Stimulated activated naive CD4-positive, alpha-beta T cell (primary cell): Measurements from ENCODE around the gene CD300LB.
"Not testable (repeated sequence)": the region's sequence is repeated elsewhere in the genome, so short reads cannot be mapped to it uniquely, and the experiment has no call there.

ENCODE experiments used
- DNase-seq, 6 experiments: peaks; one replicate each; lab custom pipeline; 2025; lab: John Stamatoyannopoulos, UW

Gene CD300LB

GRCh38 chr17:74525781-74526288, 5.4 kb downstream of the CD300LB start:
- no peak for DNase-seq

DNA sequence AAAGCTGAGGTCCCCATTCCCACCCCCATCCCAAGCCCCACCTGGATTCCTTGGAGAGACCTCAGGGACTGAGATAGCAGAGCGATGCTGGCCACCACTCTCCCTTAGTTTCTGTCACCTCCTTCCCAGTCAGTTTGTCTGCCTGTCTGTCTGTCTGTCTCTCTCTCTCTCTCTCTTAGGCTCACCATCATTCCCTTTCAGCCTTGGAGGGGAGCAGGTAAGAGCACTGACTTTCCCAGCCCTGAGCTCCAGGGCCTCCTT, 5.9 kb downstream of the CD300LB start:
- no peak for DNase-seq

GRCh38 chr17:74524653-74525464, 6.4 kb downstream of the CD300LB start:
- no peak for DNase-seq

DNA sequence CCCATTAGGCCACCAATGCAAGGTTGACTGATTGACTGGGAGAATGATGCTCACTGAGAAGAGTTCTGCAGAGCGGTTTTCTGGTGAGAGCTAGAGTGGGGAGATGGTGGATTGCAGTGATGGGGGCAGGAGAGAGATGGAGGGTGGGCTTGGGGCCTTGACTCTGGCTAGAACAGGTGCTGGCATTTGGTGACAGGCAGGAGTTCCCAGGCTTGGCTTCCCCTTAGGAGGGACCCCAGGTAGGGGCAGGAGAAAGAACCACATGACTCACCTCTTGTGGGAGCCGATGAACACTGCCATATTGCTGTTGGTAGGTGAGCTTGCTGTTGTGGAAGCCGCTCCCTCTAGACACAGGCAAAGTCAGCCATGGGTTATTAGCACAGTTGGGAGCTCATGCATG, 8.0 kb downstream of the CD300LB start:
- no peak for DNase-seq

DNA sequence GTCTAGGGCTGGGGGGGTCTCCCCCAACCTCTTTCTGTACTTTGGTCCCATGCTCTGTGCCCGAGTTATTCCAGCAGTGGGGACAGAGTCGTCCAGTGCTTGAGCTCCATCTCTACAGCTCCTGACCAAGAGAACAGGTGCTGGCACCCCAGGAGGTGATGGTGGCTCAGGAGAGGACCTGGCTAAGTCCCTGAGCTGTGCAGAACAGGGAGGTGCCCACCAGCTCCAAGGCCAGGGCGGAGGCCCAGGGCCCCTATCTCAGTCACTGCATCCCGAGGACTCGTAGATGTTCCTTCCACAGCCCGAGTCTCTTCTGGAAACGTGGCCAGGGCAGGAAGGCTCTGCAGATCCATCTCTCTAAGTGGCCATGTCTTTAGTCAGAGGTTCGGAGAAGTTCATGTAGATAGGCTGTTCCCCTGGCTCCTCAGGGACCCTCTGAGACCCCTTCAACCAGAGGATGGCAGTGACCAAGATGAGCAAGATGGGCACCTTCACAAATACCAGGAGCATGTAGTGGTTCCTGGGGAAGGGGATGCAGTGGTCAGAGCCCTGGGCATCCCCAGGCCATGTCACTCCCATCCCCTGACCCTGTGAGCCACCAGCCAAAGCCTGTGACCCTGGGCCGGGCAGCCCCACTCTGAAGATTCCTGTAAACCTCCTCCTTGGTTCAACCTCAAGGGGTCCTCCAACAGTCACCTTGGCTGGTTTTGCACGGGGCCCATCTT, 8.7 kb downstream of the CD300LB start:
- no peak for DNase-seq

DNA sequence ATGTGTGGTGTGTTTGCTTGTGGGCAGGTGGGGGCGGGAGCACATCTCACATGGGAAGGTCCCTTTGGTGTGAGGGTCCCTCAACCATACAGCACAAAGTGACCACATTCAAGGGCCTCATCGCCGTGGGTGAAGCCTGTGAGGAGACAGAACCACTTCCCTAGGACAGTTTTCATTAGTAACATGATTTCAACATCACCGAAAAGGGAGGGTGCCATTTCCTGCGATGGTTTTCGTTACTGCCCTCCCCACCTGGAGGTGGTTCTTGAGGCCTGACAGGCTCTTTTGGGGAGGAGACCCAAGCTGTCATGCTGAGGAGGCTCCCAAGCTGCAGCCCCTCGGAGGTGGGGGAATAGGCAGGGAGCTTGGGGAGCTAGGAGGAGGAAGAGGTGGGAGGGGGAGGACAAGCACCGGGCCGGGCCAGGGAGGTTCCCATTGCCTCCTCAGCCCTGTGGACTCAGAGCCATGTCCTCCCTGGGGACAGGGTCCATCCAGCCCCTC, 9.5 kb downstream of the CD300LB start:
- no peak for DNase-seq

DNA sequence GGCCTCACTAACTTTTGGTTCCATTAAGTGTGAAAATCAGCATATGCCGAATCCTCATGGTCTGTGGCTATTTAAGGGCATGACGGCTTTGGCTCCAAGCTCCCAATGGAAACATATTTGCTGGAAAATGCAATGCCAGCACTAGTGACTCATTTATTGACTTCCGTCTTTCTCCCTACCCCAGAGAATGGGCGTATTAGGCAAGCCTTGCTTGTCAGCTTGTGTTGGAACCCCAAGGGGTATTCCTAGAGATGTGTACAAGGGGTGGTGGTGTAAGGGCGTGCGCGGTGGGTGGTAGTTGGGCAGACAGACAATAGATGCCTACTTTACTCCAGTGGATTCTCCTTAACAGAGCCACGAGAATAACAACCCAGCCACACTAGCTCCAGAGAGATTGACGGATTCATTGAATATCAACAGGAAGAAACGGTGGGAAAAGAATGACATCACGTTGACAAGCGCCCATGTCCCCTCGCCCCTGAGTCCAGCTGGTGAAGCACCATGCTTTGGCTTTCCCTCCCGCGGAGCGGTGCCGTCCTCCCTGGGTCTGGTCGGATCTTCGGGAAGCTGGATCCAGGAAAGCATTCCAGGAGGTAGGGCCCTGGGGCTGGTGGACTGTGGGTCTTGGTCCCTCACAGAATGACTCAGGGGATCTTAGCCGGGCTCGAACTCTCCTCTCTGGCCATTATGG, 10.3 kb downstream of the CD300LB start:
- DNase-seq, result no peak

GRCh38 chr17:74520016-74520434, 11.2 kb downstream of the CD300LB start:
- DNase-seq, result no peak

DNA sequence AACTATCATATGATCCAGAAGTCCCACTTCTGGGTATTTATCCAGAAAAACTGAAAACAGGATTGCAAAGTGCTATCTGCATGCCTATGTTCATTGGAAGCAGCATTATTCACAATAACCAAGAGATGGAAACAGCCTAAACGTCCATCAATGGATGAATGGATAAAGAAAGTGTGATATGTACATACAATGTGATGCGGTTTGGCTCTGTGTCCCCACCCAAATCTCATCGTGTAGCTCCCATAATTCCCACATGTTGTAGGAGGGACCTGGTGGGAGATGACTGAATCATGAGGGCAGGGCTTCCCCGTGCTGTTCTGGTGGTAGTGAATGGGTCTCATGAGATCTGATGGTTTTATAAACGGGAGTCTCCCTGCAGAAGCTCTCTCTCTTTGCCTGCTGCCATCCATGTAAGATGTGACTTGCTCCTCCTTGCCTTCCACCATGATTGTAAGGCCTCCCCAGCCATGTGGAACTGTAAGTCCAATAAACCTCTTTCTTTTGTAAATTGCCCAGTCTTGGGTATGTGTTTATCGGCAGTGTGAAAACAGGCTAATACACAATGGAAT, 12.8 kb downstream of the CD300LB start:
- not testable (repeated sequence) for DNase-seq

DNA sequence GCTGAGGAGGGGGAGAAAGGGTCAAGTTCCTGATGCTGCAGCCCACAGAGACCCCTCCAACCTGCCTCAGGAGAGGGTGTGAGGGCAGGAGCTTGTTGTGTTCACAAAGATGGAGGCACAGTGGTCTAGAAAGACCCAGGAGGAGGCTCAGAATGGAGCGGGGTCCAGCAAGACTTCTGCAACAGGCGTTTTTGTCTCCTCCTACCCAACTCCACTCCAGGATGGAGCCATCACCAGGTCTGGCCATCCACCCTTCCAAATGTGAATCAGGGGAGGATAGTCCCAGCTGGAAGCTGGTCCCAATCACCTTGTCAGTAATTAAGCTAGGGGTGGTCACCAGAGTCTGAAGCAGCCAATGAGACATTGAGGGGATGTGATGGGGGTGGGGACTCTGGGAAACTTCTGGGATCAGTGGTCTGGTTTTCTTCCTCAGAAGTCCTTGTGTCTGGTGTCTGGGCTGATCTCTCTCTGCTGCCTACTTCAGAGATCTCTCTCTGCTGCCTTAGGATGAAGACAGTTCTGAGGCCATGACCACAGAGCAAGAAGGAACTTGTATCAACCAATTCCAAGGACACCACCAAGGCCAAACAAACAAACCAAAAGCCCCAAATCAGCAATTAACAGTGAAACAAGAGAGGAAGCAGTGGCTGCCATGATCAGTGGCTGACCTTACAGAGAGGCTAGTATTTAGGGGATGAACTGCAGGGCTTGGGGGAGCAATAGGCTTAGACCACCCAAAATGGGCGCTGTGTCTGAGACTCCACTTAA, 14.5 kb downstream of the CD300LB start:
- no peak for DNase-seq

GRCh38 chr17:74515941-74516340, 15.3 kb downstream of the CD300LB start:
- DNase-seq, result no peak

GRCh38 chr17:74514632-74515334, 16.5 kb downstream of the CD300LB start:
- DNase-seq, result peak in 2 of 6 experiments; percentile 49 to 50

GRCh38 chr17:74513987-74514631, 17.2 kb downstream of the CD300LB start:
- peak; percentile 25 to 50 (median 45) for DNase-seq

GRCh38 chr17:74512624-74513091, 18.6 kb downstream of the CD300LB start:
- DNase-seq, result no peak

DNA sequence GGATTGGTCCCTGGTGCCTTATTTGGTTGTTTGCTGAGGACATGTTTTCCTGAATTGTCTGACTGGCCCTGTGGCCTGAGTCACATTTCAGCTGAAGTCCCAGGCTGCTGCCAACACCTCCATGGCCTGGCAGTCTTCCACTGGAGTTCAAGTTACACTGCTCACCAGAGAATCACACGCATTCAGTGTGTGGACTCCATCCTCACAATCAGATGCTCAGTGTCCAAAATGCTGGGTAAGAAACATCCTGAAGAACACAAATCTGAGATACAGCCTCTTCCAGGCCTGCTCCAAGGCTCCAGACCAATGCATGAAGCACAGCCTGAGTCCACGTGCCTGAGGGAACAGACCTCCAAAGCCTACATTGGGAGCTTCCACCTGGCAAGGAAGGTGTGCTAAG, 19.2 kb downstream of the CD300LB start:
- no peak for DNase-seq

DNA sequence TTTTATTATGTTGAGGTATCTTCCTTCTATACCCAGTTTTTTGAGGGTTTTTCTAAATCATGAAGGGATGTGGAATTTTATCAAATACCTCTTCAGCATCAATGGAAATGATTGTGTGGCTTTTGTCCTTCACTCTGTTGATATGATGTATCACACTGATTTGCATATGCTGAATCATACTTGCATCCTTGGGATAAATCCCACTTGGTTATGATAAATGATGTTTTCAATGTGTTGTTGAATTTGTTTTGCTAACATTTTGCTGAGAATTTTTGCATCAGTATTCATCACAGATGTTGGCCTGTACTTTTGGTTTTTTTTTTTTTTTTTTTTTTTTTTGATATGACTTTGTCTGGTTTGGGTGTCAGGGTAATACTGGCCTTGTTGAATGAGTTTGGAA, 23.1 kb downstream of the CD300LB start:
- DNase-seq, result no peak

- not testable (repeated sequence) for DNase-seq
These were observed 27.3 kb downstream of the CD300LB start for GRCh38 chr17:74503949-74504348.

DNA sequence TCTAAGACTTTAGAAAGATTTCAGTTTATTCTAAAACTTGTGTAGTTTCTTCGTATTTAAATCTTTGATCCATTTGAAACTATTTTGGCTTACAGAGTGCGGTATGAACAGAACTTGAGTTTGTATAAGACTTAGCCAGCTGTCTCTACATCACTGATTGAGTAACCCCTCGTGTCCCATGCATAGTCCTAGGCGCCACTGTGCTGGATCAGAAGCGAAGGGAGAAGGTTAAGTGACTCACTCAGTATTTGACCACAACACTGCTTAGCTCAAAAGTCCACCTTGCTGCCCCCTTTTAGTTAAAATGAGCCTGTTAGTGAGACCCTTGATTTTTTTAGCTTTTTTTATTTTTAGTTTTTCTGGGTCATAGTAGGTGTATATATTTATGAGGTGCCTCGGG, 28.4 kb downstream of the CD300LB start:
- DNase-seq, result no peak

GRCh38 chr17:74499992-74500391, 31.3 kb downstream of the CD300LB start:
- DNase-seq, result no peak

DNA sequence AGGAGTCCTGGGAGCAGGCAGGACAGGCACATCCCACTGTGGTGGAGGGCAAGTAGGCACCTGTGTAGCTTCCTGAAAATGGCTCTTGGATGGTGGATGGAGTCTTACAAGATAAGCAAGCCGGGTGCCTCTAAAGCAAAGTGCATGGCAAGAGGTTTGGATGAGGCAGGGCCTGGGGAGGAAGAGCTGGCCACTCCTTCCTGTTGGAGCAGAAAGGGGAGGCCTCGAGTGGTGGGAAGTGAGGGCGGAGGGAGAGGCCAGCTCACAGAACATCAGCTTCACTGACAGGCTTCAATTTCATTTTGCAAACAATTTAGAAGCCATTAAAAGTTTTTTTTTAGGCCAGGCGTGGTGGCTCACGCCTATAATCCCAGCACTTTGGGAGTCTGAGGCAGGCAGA, 33.8 kb downstream of the CD300LB start:
- no peak for DNase-seq
